Endothelial cell of umbilical vein (primary cell): ENCODE results near the gene TBL2. TPM values are rescaled to one million over a fixed set of nuclear protein-coding genes. Genes with fewer than 3 reads are reported as not detected.

ENCODE experiments used
- BruUV-seq: library from RNA; stranded (reverse); fragments of 400-500 nt; replicated peaks from 2 replicates; lab custom pipeline; 2021; lab: Mats Ljungman, UMichigan
- CTCF ChIA-PET: fragments of 300-600, 350-600 bp; sonication (Branson Sonifier 250); formaldehyde crosslinking; loops from one replicate; lab custom pipeline; 2021; ENCODE audit warnings: antibody characterized with exemption, inconsistent platforms; lab: Charles Lee
- POLR2A ChIA-PET: fragments of 300-600, 350-600 bp; sonication (Branson Sonifier 250); formaldehyde crosslinking; loops from one replicate; lab custom pipeline; 2021; ENCODE audit warnings: antibody characterized with exemption, inconsistent platforms; lab: Charles Lee
- DNase-seq: peaks from one replicate; pipeline ENCODE4 v3.0.0-alpha.2; 2011; ENCODE audit warnings: low read depth, low spot score
- FAIRE-seq: peaks from 2 replicates; lab custom pipeline; 2011; peaks lifted over from hg19 to GRCh38; lab: Jason Lieb, UNC
- H2AFZ ChIP-seq: 2 replicates; pipeline ENCODE4 v1.6.0; 2012; ENCODE audit warnings: low read depth, low read length, control low read depth, inconsistent platforms
- H3K27ac ChIP-seq: 2 replicates; pipeline ENCODE4 v1.5.1; 2011; ENCODE audit warnings: low read depth, mild to moderate bottlenecking, control low read depth, low read length, moderate library complexity; ENCODE audit not compliant: insufficient read depth
- H3K27me3 ChIP-seq, 2 experiments: 2 replicates each; pipeline versions ENCODE4 v1.6.0 to v1.6.1; 2011; ENCODE audit warnings: low read length in 2 of 2, mixed read lengths in 1 of 2; ENCODE audit not compliant: control insufficient read depth in 2 of 2, insufficient read depth in 2 of 2
- H3K36me3 ChIP-seq, 2 experiments: 2 replicates in 1 of 2; 3 replicates in 1 of 2; pipeline ENCODE4 v1.5.1; 2011; ENCODE audit warnings: low read length in 2 of 2, mild to moderate bottlenecking in 1 of 2, moderate library complexity in 1 of 2; ENCODE audit not compliant: control insufficient read depth in 2 of 2, insufficient read depth in 2 of 2; ENCODE audit errors: extremely low read depth in 1 of 2
- H3K4me1 ChIP-seq: 3 replicates; pipeline ENCODE4 v1.5.1; 2011; ENCODE audit warnings: mild to moderate bottlenecking, low read length; ENCODE audit not compliant: control insufficient read depth, insufficient read depth; ENCODE audit errors: extremely low read depth
- H3K4me2 ChIP-seq: 2 replicates; pipeline ENCODE4 v1.6.1; 2011; ENCODE audit warnings: low read length, control low read depth, mixed read lengths; ENCODE audit not compliant: insufficient read depth
- H3K4me3 ChIP-seq, 3 experiments: fragments of 200-600 bp in 1 of 3; sonication (generic), shearing (Covaris generic) in 1 of 3; replicated peaks in 1 of 3; 2 replicates each; pipeline ENCODE4 v1.5.1; 2011 to 2016; ENCODE audit warnings: control low read depth in 3 of 3, low read length in 3 of 3, mild to moderate bottlenecking in 2 of 3, inconsistent platforms in 1 of 3, low read depth in 1 of 3, moderate library complexity in 1 of 3; ENCODE audit not compliant: insufficient read depth in 1 of 3
- H3K79me2 ChIP-seq: 2 replicates; pipeline ENCODE4 v1.6.0; 2012; ENCODE audit warnings: low read length, inconsistent platforms; ENCODE audit not compliant: control insufficient read depth, insufficient read depth
- H3K9ac ChIP-seq: replicated peaks from 2 replicates; pipeline ENCODE3; 2011; ENCODE audit warnings: low read length, control low read depth; ENCODE audit not compliant: insufficient read depth; ENCODE audit errors: extremely low read depth
- H3K9me1 ChIP-seq: replicated peaks from 3 replicates; pipeline ENCODE4 v1.6.0; 2011; ENCODE audit warnings: mild to moderate bottlenecking, low read length; ENCODE audit not compliant: control insufficient read depth, insufficient read depth; ENCODE audit errors: extremely low read depth
- H3K9me3 ChIP-seq: replicated peaks from 2 replicates; pipeline ENCODE4 v1.5.1; 2012; ENCODE audit warnings: low read length, inconsistent platforms; ENCODE audit not compliant: control insufficient read depth, insufficient read depth
- H4K20me1 ChIP-seq: replicated peaks from 2 replicates; pipeline ENCODE3; 2011; ENCODE audit warnings: mild to moderate bottlenecking, low read length; ENCODE audit not compliant: control insufficient read depth, insufficient read depth; ENCODE audit errors: extremely low read depth
- FOS ChIP-seq: IDR thresholded peaks from 2 replicates; pipeline ENCODE4 v1.6.1; 2011; ENCODE audit warnings: mild to moderate bottlenecking, low read length, moderate library complexity, borderline replicate concordance; ENCODE audit not compliant: insufficient read depth
- GATA2 ChIP-seq: IDR thresholded peaks from 2 replicates; pipeline ENCODE4 v1.7.0; 2011; ENCODE audit warnings: low read depth, mild to moderate bottlenecking, moderate library complexity, mixed read lengths, low read length; ENCODE audit not compliant: insufficient read length, insufficient read depth
- JUN ChIP-seq: IDR thresholded peaks from 2 replicates; pipeline ENCODE4 v1.6.1; 2011; ENCODE audit warnings: borderline replicate concordance, low read depth; ENCODE audit not compliant: insufficient read length, insufficient read depth
- POLR2A ChIP-seq: IDR thresholded peaks from 2 replicates; pipeline ENCODE4 v1.6.1; 2012; ENCODE audit warnings: low read depth, mild to moderate bottlenecking, control low read depth, low read length
- POLR2AphosphoS5 ChIP-seq: IDR thresholded peaks from 2 replicates; pipeline ENCODE4 v1.6.1; 2012; ENCODE audit warnings: low read depth, mild to moderate bottlenecking, control low read depth, low read length, moderate library complexity; ENCODE audit not compliant: insufficient read depth
- dilution Hi-C: fragments of 300-500 bp; cut with MboI; formaldehyde crosslinking; loops from one replicate; pipeline ENCODE4 v1.15.0; 2019; ENCODE audit warnings: low sequenced_read_pairs; ENCODE audit not compliant: extremely low pct_ligation_motif_present
- intact Hi-C: fragments of 100-400 bp; cut with micrococcal nuclease; formaldehyde crosslinking; loops from one replicate; pipeline ENCODE4 v1.10.0; 2022
- polyA plus RNA-seq, 4 experiments: library from polyadenylated mRNA; depleted of rRNA in 3 of 4; stranded (reverse) in 3 of 4; unstranded in 1 of 4; fragments of >200 nt; gene quantifications; 2 replicates each; pipeline versions ENCODE4 v1.2.1 to v1.2.3, GENCODE V29; 2011 to 2012; ENCODE audit warnings: missing spikeins in 1 of 4
- total RNA-seq: library from RNA; stranded (reverse); gene quantifications from 2 replicates; pipeline ENCODE4 v1.2.3, GENCODE V29; 2021
- TF ChIP-seq, protein P1 (sequence below): IDR thresholded peaks from 2 replicates; pipeline ENCODE4 v1.6.1; 2011; ENCODE audit not compliant: insufficient read depth, insufficient read length
- TF ChIP-seq, protein P2 (sequence below), 2 donors: IDR thresholded peaks; 1 replicate in 1 of 2; 2 replicates in 1 of 2; pipeline ENCODE4 v1.5.1; 2011; ENCODE audit warnings: low read length in 2 of 2, mild to moderate bottlenecking in 2 of 2, moderate library complexity in 2 of 2, control low read depth in 1 of 2, inconsistent platforms in 1 of 2, low read depth in 1 of 2; ENCODE audit not compliant: insufficient read depth in 1 of 2; ENCODE audit errors: extremely low read depth in 1 of 2

The TBL2 gene
- total and polyA plus RNA-seq, 2 donors (not counting 3 experiments of a cell fraction or from before 2014, with no cell fraction given) = 38.6 to 48.4 TPM

- no peak for FAIRE-seq
- Histone ChIP-seq H3K4me2 (no peak overlapping the region), H2AFZ (no peak overlapping the region), H3K79me2 (no peaks in the 10 kb centered on the region), H3K9me3 (no peaks in the 10 kb centered on the region), H3K36me3 (no peaks in the 10 kb centered on the region), H3K4me3 (no peak overlapping the region), H3K9ac (no peak overlapping the region), H3K9me1 (no peaks in the 10 kb centered on the region), H3K27me3 (peaks cover under 1 to 2% of the 10 kb centered on the region in 2 experiments), H3K4me1 (no peaks in the 10 kb centered on the region), H4K20me1 (no peaks in the 10 kb centered on the region), H3K27ac (no peak overlapping the region)
- dilution Hi-C loops (no loop called here), intact Hi-C loops (no loop called here)
- TF ChIP-seq FOS (no peak), GATA2 (no peak), POLR2AphosphoS5 (no peak), JUN (no peak), POLR2A (no peak)
- TF ChIP-seq, protein P1, sequence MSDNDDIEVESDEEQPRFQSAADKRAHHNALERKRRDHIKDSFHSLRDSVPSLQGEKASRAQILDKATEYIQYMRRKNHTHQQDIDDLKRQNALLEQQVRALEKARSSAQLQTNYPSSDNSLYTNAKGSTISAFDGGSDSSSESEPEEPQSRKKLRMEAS = no peak
- TF ChIP-seq, protein P2, sequence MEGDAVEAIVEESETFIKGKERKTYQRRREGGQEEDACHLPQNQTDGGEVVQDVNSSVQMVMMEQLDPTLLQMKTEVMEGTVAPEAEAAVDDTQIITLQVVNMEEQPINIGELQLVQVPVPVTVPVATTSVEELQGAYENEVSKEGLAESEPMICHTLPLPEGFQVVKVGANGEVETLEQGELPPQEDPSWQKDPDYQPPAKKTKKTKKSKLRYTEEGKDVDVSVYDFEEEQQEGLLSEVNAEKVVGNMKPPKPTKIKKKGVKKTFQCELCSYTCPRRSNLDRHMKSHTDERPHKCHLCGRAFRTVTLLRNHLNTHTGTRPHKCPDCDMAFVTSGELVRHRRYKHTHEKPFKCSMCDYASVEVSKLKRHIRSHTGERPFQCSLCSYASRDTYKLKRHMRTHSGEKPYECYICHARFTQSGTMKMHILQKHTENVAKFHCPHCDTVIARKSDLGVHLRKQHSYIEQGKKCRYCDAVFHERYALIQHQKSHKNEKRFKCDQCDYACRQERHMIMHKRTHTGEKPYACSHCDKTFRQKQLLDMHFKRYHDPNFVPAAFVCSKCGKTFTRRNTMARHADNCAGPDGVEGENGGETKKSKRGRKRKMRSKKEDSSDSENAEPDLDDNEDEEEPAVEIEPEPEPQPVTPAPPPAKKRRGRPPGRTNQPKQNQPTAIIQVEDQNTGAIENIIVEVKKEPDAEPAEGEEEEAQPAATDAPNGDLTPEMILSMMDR (IDR thresholded peaks at IDR 0.05; ENCODE audit: extremely low read depth in 1 of 2, insufficient read depth in 1 of 2, low read depth in 1 of 2, low read length in 2 of 2) = no peak
- ChIA-PET CTCF (interaction anchor here (1.4 to 1.6 kb wide), 2 partner anchors 14 to 91 kb away, joined by 3 to 7 read pairs; no protein-coding TSS in a partner anchor), POLR2A (no interaction called here)
- no TSS peak for BruUV-seq
- DNase-seq = no peak
Observed at GRCh38 chr7:73593207-73594045, 15.0 kb upstream of the TBL2 start.
